Prostate gland (tissue), 2 donors: ENCODE data around the gene MAD2L2. TPM values are rescaled to one million over a fixed set of nuclear protein-coding genes. Genes with fewer than 3 reads are reported as not detected.

Experiments
- DNase-seq: peaks from one replicate; pipeline ENCODE4 v3.0.0-alpha.2; 2019; ENCODE audit warnings: low spot score
- H3K27ac ChIP-seq, 2 donors: fragments of 200-600 bp; sonication (generic); 2 replicates each; pipeline ENCODE4 v1.5.1; 2017 to 2019
- H3K27me3 ChIP-seq: fragments of 200-600 bp; sonication (generic); replicated peaks from 2 replicates; pipeline ENCODE4 v1.5.1; 2019; ENCODE audit not compliant: insufficient read depth
- H3K36me3 ChIP-seq, 2 donors: fragments of 200-600 bp; sonication (generic); 1 replicate in 1 of 2; 2 replicates in 1 of 2; pipeline versions ENCODE4 v1.5.1 to v1.8.1; 2017 to 2019
- H3K4me1 ChIP-seq: fragments of 200-600 bp; sonication (generic); replicated peaks from 2 replicates; pipeline ENCODE4 v1.5.1; 2019
- H3K4me3 ChIP-seq, 2 donors: fragments of 200-600 bp; sonication (generic); 2 replicates each; pipeline ENCODE4 v1.5.1; 2017 to 2019
- H3K9me3 ChIP-seq: fragments of 200-600 bp; sonication (generic); 2 replicates; pipeline ENCODE4 v1.5.1; 2017
- POLR2A ChIP-seq: fragments of 450-650 bp; IDR thresholded peaks from one replicate; pipeline ENCODE4 v1.6.1; 2016; ENCODE audit warnings: antibody characterized with exemption, mild to moderate bottlenecking
- POLR2AphosphoS5 ChIP-seq: sonication (generic); formaldehyde crosslinking; IDR thresholded peaks from one replicate; pipeline ENCODE4 v1.6.1; 2017; ENCODE audit warnings: antibody characterized with exemption
- WGBS: methylation state at CpG from one replicate; pipeline ENCODE4 v1.1.5; 2018; 5-methylcytosine and 5-hydroxymethylcytosine counted together
- intact Hi-C: fragments of 100-400 bp; cut with DNase I; formaldehyde crosslinking; loops from one replicate; pipeline ENCODE4 v1.14.2; 2022
- total RNA-seq, 2 donors: library from RNA; depleted of rRNA; stranded (reverse); fragments of >200 nt; gene quantifications; one replicate each; pipeline ENCODE4 v1.1.0, GENCODE V29; 2016
- TF ChIP-seq, protein P1 (sequence below), 4 experiments: fragments of 200-600 bp in 2 of 4; fragments of 450-650 bp in 2 of 4; sonication (generic) in 2 of 4; IDR thresholded peaks; 1 replicate in 3 of 4; 2 replicates in 1 of 4; pipeline ENCODE4 v1.5.1; 2016 to 2019; ENCODE audit warnings: antibody characterized with exemption in 4 of 4, mild to moderate bottlenecking in 2 of 4, moderate library complexity in 2 of 4

Gene MAD2L2
- total RNA-seq, 2 donors from 2014 or later = 37.3 to 67.8 TPM

- H3K27me3 ChIP-seq = no peaks in the 10 kb centered on the region
- H3K9me3 ChIP-seq = no peaks in the 10 kb centered on the region
- peak; percentile 32 for TF ChIP-seq POLR2AphosphoS5
- TF ChIP-seq, protein P1, sequence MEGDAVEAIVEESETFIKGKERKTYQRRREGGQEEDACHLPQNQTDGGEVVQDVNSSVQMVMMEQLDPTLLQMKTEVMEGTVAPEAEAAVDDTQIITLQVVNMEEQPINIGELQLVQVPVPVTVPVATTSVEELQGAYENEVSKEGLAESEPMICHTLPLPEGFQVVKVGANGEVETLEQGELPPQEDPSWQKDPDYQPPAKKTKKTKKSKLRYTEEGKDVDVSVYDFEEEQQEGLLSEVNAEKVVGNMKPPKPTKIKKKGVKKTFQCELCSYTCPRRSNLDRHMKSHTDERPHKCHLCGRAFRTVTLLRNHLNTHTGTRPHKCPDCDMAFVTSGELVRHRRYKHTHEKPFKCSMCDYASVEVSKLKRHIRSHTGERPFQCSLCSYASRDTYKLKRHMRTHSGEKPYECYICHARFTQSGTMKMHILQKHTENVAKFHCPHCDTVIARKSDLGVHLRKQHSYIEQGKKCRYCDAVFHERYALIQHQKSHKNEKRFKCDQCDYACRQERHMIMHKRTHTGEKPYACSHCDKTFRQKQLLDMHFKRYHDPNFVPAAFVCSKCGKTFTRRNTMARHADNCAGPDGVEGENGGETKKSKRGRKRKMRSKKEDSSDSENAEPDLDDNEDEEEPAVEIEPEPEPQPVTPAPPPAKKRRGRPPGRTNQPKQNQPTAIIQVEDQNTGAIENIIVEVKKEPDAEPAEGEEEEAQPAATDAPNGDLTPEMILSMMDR (IDR thresholded peaks at IDR 0.05) = no peak
- no peak for TF ChIP-seq POLR2A
- WGBS = 54% methylated on average over 17 of the region's 17 CpGs
- H3K4me3 ChIP-seq = no peak overlapping the region
- no peak overlapping the region for H3K27ac ChIP-seq
- H3K36me3 ChIP-seq = no peaks in the 10 kb centered on the region
- peak; percentile 69 for DNase-seq
- intact Hi-C loops = no loop called here
- H3K4me1 ChIP-seq = no peaks in the 10 kb centered on the region
Measured at GRCh38 chr1:11707621-11708276, 26.8 kb upstream of the MAD2L2 start.

DNA sequence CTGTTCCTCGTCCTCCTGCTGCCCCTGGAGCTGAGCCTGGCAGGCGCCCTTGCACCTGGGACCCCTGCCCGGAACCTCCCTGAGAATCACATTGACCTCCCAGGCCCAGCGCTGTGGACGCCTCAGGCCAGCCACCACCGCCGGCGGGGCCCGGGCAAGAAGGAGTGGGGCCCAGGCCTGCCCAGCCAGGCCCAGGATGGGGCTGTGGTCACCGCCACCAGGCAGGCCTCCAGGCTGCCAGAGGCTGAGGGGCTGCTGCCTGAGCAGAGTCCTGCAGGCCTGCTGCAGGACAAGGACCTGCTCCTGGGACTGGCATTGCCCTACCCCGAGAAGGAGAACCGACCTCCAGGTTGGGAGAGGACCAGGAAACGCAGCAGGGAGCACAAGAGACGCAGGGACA lies 25.3 kb upstream of the MAD2L2 start:
- no peaks in the 10 kb centered on the region for H3K27me3 ChIP-seq
- H3K4me1 ChIP-seq = no peaks in the 10 kb centered on the region
- no peaks in the 10 kb centered on the region for H3K36me3 ChIP-seq
- no peak overlapping the region for H3K4me3 ChIP-seq
- no peaks in the 10 kb centered on the region for H3K9me3 ChIP-seq
- H3K27ac ChIP-seq = no peak overlapping the region
- WGBS = 92% methylated on average over 12 of the region's 14 CpGs
- TF ChIP-seq, protein P1 (IDR thresholded peaks at IDR 0.05) = no peak
- no peak for TF ChIP-seq POLR2A
- intact Hi-C loops = no loop called here
- no peak for DNase-seq

DNA sequence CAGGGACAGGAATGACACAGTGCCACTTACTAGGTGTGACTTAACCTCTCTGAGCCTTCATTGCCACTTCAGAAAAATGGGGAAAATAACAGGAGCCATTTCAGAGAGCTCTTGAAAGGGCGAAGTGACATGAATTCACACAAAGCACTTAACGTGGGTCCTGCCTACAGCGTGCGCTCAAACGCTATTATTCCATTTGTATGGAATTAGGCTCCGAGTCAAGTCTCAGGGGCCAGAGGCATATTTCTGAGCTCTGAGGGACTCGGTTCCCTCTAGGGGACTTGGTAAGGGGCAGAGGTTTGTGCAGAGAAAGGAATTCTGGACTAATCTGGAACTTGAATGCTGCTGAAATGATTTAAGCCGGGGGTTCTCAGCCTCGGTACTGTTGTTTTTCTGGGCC lies 24.6 kb upstream of the MAD2L2 start:
- 88% methylated on average over 9 of the region's 9 CpGs for WGBS
- intact Hi-C loops = no loop called here
- H3K4me1 ChIP-seq = no peaks in the 10 kb centered on the region

DNA sequence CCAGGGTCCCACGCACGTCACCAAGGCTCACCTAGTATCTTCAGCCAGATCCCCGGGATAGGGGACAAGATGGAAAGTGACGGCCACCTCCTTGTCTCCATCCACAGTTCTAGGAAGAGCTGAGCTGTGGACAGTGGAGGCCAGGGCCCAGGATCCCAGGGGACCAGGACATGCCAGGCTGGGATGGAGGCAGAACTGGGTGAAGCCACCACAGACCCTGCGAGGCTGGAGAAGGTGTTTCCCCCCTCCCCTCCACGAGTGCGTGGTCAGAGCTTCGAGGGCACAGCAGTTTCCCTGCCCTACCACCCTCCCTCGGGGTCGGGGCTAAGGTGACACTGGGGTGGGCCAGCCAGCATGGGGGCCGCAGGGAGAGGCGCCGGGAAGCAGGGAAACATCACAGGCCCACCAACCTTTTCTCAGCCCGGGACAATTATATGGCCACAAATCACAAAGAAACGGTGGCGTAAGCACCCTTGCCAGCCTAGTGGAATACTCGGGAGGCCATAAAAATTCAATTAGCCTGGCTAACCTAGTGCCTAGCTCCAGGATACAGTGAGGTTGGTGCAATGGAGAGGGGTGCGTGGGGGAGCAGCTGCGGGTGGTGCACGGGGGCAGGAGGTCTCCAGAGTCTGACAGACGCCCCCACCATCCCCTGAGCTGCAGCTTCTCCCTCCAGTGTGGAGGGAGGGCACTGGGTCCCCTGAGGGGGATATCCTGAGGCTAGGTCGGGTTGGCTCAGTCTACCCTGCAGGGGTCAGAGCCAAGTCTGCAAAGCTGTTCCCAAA lies 23.9 kb upstream of the MAD2L2 start:
- Histone ChIP-seq H3K9me3 (no peaks in the 10 kb centered on the region), H3K27me3 (no peaks in the 10 kb centered on the region), H3K36me3 (no peaks in the 10 kb centered on the region), H3K4me3 (no peak overlapping the region), H3K27ac (no peak overlapping the region), H3K4me1 (no peaks in the 10 kb centered on the region)
- intact Hi-C loops = no loop called here
- DNase-seq = no peak
- 68% methylated on average over 21 of the region's 22 CpGs for WGBS
- TF ChIP-seq, protein P1 (IDR thresholded peaks at IDR 0.05) = no peak
- TF ChIP-seq POLR2A (no peak), POLR2AphosphoS5 (no peak)

More for the DNA sequence above, 24.6 kb upstream of the MAD2L2 start:
- Histone ChIP-seq H3K9me3 (no peaks in the 10 kb centered on the region), H3K4me3 (no peak overlapping the region), H3K27ac (no peak overlapping the region), H3K36me3 (no peaks in the 10 kb centered on the region), H3K27me3 (no peaks in the 10 kb centered on the region)
- no peak for DNase-seq
- TF ChIP-seq, protein P1 (IDR thresholded peaks at IDR 0.05) = no peak
- TF ChIP-seq POLR2A = no peak
- no peak for TF ChIP-seq POLR2AphosphoS5

DNA sequence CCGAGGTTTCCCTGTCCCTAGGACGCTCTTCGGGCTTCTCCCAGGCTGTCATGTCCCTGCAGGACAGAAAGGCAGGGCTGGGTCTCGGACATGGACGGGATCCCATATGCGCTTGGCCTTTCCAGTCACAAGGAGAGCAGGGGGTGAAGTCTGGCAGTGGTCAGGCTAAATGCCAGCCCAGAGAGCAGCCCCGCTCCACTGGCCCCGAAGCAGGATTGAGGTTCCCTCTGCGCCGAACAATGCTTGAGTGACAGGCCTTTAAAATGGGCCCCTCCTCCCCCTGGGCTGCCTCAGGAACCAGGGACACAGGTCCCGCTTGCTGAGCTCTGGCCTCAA lies 23.2 kb upstream of the MAD2L2 start:
- H3K36me3 ChIP-seq = no peaks in the 10 kb centered on the region
- H3K9me3 ChIP-seq = no peaks in the 10 kb centered on the region
- WGBS = 31% methylated on average over 11 of the region's 11 CpGs
- no peaks in the 10 kb centered on the region for H3K4me1 ChIP-seq
- intact Hi-C loops = no loop called here
- TF ChIP-seq, protein P1 (IDR thresholded peaks at IDR 0.05) = no peak
- TF ChIP-seq POLR2A = no peak
- TF ChIP-seq POLR2AphosphoS5 = no peak
- no peak for DNase-seq
- H3K27ac ChIP-seq = no peak overlapping the region
- no peaks in the 10 kb centered on the region for H3K27me3 ChIP-seq
- no peak overlapping the region for H3K4me3 ChIP-seq
